MCF 10A (cell line): ENCODE data around the gene ZNF467. TPM values are rescaled to one million over a fixed set of nuclear protein-coding genes. Genes with fewer than 3 reads are reported as not detected.

ENCODE experiments used
- BruUV-seq: library from RNA; stranded (reverse); fragments of 400-500 nt; replicated peaks from 2 replicates; lab custom pipeline; 2021; lab: Mats Ljungman, UMichigan
- CTCF ChIA-PET: fragments of 300-600 bp; sonication (Branson Sonifier 250); formaldehyde crosslinking; extraction: SDS; loops from one replicate; lab custom pipeline; 2021; ENCODE audit warnings: antibody characterized with exemption, inconsistent platforms; lab: Yijun Ruan, JAX
- POLR2A ChIA-PET: fragments of 300-600, 350-650 bp; sonication (Branson Sonifier 250); formaldehyde crosslinking; extraction: SDS; loops from one replicate; lab custom pipeline; 2020; ENCODE audit warnings: antibody characterized with exemption, inconsistent platforms; lab: Yijun Ruan, JAX
- DNase-seq: peaks from one replicate; pipeline ENCODE4 v3.0.0-alpha.2; 2018; ENCODE audit not compliant: unreplicated experiment
- H3K27ac Mint-ChIP-seq: one replicate; pipeline ENCODE4 v1.8.0; 2022; ENCODE audit warnings: mild to moderate bottlenecking, low read depth, mixed read lengths; ENCODE audit not compliant: unreplicated experiment
- H3K27me3 Mint-ChIP-seq: one replicate; pipeline ENCODE4 v1.8.0; 2022; ENCODE audit warnings: mixed read lengths; ENCODE audit not compliant: insufficient read depth, unreplicated experiment
- H3K36me3 Mint-ChIP-seq: one replicate; pipeline ENCODE4 v1.8.0; 2022; ENCODE audit warnings: mild to moderate bottlenecking, moderate library complexity, mixed read lengths; ENCODE audit not compliant: insufficient read depth, unreplicated experiment
- H3K4me1 Mint-ChIP-seq: one replicate; pipeline ENCODE4 v1.8.0; 2022; ENCODE audit warnings: mixed read lengths; ENCODE audit not compliant: insufficient read depth, unreplicated experiment
- H3K4me3 Mint-ChIP-seq: one replicate; pipeline ENCODE4 v1.8.0; 2022; ENCODE audit warnings: mild to moderate bottlenecking, moderate library complexity, mixed read lengths; ENCODE audit not compliant: unreplicated experiment
- H3K9me3 Mint-ChIP-seq: one replicate; pipeline ENCODE4 v1.8.0; 2022; ENCODE audit warnings: mixed read lengths; ENCODE audit not compliant: unreplicated experiment
- intact Hi-C: fragments of 100-400 bp; cut with micrococcal nuclease; formaldehyde crosslinking; loops from 2 replicates; pipeline ENCODE4 v1.14.1; 2022
- total RNA-seq: library from RNA; stranded (reverse); gene quantifications from 2 replicates; pipeline ENCODE4 v1.2.3, GENCODE V29; 2022
- TF ChIP-seq, protein P1 (sequence below): fragments of 200-600 bp; IDR thresholded peaks from one replicate; pipeline ENCODE4 v1.8.0; 2022; ENCODE audit warnings: antibody characterized with exemption, mild to moderate bottlenecking; ENCODE audit not compliant: unreplicated experiment

Gene ZNF467
- total RNA-seq, 1 experiment from 2014 or later, result 3.7 TPM

DNA sequence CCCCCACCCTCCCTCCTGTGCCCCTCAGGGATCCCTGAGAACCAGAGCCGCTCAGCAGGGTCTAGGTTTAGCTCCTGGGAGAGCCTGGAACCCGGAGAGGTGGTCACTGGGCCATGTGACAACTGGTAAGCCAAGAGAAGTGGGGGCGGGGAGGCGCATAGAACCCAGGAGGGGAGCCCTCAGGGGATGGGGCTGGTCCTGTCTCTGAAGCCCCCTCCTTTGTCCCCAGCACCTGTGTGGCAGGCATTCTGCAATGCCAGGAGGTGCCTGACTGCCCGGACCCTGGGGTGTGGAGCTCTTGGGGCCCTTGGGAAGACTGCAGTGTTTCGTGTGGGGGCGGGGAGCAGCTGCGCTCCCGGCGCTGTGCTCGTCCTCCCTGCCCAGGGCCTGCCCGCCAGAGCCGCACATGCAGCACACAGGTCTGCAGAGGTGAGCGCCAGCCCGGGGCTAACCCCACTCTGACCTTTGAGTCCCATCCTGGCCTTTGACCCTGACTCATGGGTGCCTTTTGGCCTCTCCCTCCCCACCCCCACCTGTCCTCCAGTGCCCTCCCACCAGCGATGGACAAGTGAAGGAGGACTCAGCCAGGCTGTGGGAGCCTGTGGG lies 42.4 kb upstream of the ZNF467 start:
- Mint-ChIP-seq H3K9me3 (no peaks in the 10 kb centered on the region), H3K27me3 (no peaks in the 10 kb centered on the region), H3K4me3 (no peak overlapping the region), H3K4me1 (no peaks in the 10 kb centered on the region), H3K36me3 (no peaks in the 10 kb centered on the region), H3K27ac (no peak overlapping the region)
- TF ChIP-seq, protein P1, sequence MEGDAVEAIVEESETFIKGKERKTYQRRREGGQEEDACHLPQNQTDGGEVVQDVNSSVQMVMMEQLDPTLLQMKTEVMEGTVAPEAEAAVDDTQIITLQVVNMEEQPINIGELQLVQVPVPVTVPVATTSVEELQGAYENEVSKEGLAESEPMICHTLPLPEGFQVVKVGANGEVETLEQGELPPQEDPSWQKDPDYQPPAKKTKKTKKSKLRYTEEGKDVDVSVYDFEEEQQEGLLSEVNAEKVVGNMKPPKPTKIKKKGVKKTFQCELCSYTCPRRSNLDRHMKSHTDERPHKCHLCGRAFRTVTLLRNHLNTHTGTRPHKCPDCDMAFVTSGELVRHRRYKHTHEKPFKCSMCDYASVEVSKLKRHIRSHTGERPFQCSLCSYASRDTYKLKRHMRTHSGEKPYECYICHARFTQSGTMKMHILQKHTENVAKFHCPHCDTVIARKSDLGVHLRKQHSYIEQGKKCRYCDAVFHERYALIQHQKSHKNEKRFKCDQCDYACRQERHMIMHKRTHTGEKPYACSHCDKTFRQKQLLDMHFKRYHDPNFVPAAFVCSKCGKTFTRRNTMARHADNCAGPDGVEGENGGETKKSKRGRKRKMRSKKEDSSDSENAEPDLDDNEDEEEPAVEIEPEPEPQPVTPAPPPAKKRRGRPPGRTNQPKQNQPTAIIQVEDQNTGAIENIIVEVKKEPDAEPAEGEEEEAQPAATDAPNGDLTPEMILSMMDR, result no peak
- intact Hi-C loops, result no loop called here
- ChIA-PET POLR2A (no interaction called here), CTCF (interaction anchor here (0.6 kb wide), 1 partner anchor 551 kb away, joined by 3 read pairs; no protein-coding TSS in a partner anchor)
- DNase-seq, result no peak
- no TSS peak for BruUV-seq

DNA sequence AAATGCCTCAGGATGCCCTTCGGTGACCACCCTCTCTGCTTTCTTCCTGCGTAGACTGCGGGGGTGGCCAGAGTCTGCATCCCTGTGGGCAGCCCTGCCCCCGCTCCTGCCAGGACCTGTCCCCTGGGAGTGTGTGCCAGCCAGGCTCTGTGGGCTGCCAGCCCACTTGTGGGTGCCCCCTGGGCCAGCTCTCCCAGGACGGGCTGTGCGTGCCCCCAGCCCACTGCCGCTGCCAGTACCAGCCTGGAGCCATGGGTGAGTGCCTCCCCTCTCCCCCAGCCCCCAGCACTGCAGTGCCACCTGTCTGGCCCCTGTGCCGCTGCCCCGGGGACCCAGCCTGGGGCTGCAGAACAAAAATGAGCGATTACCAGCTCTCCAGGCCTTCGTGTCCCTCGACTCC lies 41.7 kb upstream of the ZNF467 start:
- intact Hi-C loops, result no loop called here
- Mint-ChIP-seq H3K4me3 (no peak overlapping the region), H3K9me3 (no peaks in the 10 kb centered on the region), H3K36me3 (no peaks in the 10 kb centered on the region), H3K27me3 (no peaks in the 10 kb centered on the region), H3K27ac (no peak overlapping the region), H3K4me1 (no peaks in the 10 kb centered on the region)
- CTCF ChIA-PET, result interaction anchor here (0.6 kb wide), 1 partner anchor 551 kb away, joined by 3 read pairs; no protein-coding TSS in a partner anchor
- no TSS peak for BruUV-seq
- TF ChIP-seq, protein P1, result no peak
- no peak for DNase-seq
- POLR2A ChIA-PET, result no interaction called here

DNA sequence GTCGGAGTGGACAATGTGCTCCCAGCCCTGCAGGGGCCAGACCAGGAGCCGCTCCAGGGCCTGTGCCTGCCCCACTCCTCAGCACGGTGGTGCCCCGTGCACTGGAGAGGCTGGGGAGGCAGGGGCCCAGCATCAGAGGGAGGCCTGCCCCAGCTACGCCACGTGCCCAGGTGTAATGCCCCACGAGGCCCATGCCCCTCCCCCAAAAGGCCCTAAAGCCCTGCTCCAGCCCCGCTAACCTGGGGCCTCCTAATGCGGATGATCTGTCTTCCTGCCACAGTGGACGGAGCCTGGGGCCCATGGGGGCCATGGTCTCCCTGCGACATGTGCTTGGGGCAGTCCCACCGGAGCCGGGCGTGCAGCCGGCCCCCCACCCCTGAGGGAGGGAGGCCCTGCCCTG lies 41.1 kb upstream of the ZNF467 start:
- ChIA-PET POLR2A (no interaction called here), CTCF (no interaction called here)
- intact Hi-C loops, result no loop called here
- TF ChIP-seq, protein P1, result no peak
- no peak for DNase-seq
- BruUV-seq, result no TSS peak
- H3K27ac Mint-ChIP-seq, result no peak overlapping the region
- no peaks in the 10 kb centered on the region for H3K36me3 Mint-ChIP-seq
- H3K4me3 Mint-ChIP-seq, result no peak overlapping the region
- H3K9me3 Mint-ChIP-seq, result no peaks in the 10 kb centered on the region
- H3K27me3 Mint-ChIP-seq, result no peaks in the 10 kb centered on the region
- H3K4me1 Mint-ChIP-seq, result no peaks in the 10 kb centered on the region

DNA sequence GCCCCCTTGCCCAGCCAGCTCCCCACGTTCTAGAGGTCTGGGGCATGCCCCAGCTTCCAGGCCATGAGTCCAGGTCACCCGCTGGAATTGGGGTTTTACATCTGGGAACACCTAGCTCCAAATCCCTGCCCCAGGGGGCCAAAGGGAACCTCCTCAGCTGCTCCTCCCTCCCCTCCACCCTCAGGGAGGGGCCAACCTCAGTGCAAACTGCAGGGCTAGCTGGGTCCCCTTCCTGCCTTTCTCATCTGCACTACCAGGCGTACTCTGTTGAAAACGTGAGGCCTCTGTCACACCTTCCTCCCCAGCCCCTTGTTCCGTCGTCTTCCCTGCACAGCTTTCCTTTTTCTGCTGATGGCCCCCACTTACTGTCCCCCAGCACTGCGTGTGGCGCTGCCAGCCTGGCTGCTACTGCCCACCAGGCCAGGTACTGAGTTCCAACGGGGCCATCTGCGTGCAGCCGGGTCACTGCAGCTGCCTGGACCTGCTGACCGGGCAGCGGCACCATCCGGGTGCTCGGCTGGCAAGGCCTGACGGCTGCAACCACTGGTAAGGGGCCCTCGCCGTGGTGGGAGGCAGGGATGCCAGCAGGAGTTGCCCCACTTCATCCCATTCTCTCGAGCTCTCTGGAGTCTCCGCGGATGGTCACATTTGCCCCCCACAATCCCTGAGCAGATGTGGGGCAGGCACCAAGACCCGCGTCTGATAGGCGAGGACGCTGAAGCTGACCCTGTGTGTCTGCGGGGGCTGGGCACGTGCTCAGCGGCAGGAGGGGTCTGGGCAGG lies 40.1 kb upstream of the ZNF467 start:
- ChIA-PET POLR2A (no interaction called here), CTCF (interaction anchor here (1.0 kb wide), 1 partner anchor 70 kb away, joined by 5 read pairs; no protein-coding TSS in a partner anchor)
- Mint-ChIP-seq H3K36me3 (no peaks in the 10 kb centered on the region), H3K4me3 (no peak overlapping the region), H3K27ac (peak overlapping the region; percentile 54), H3K9me3 (no peaks in the 10 kb centered on the region), H3K4me1 (no peaks in the 10 kb centered on the region), H3K27me3 (no peaks in the 10 kb centered on the region)
- intact Hi-C loops, result no loop called here
- TF ChIP-seq, protein P1, result no peak
- DNase-seq, result no peak
- no TSS peak for BruUV-seq
